ENCODE results near the gene SMYD2. TPM values are rescaled to one million over a fixed set of nuclear protein-coding genes. Genes with fewer than 3 reads are reported as not detected.

The SMYD2 gene
- total RNA-seq, 1 donor from 2014 or later, result 49.8 TPM

GRCh38 chr1:214303141-214303930 lies 22.4 kb downstream of the SMYD2 start:
- peak; percentile 69 for DNase-seq (ENCODE audit: low spot score)

GRCh38 chr1:214305164-214305751 lies 24.3 kb downstream of the SMYD2 start:
- no peak for DNase-seq (ENCODE audit: low spot score)

- DNase-seq (ENCODE audit: low spot score), result no peak
Observed at GRCh38 chr1:214306269-214306668, 25.3 kb downstream of the SMYD2 start.

GRCh38 chr1:214310010-214310409 lies 29.1 kb downstream of the SMYD2 start:
- DNase-seq (ENCODE audit: low spot score), result peak; percentile 70

- DNase-seq (ENCODE audit: low spot score), result no peak
Observed at GRCh38 chr1:214310777-214311690, 30.1 kb downstream of the SMYD2 start.

- no peak for DNase-seq (ENCODE audit: low spot score)
Observed at GRCh38 chr1:214312530-214313051, 31.6 kb downstream of the SMYD2 start.

GRCh38 chr1:214314178-214314843 lies 33.4 kb downstream of the SMYD2 start:
- no peak for DNase-seq (ENCODE audit: low spot score)

- DNase-seq (ENCODE audit: low spot score), result no peak
Observed at GRCh38 chr1:214316593-214316992, 35.6 kb downstream of the SMYD2 start.

GRCh38 chr1:214317300-214317699 lies 36.3 kb downstream of the SMYD2 start:
- DNase-seq (ENCODE audit: low spot score), result no peak

- DNase-seq (ENCODE audit: low spot score), result no peak
Observed at GRCh38 chr1:214317734-214318133, 36.8 kb downstream of the SMYD2 start.

- no peak for DNase-seq (ENCODE audit: low spot score)
Observed at GRCh38 chr1:214318356-214318755, 37.4 kb downstream of the SMYD2 start.

- DNase-seq (ENCODE audit: low spot score), result no peak
Observed at GRCh38 chr1:214318956-214319736, 38.2 kb downstream of the SMYD2 start.

GRCh38 chr1:214319938-214320337 lies 39.0 kb downstream of the SMYD2 start:
- DNase-seq (ENCODE audit: low spot score), result no peak

- DNase-seq (ENCODE audit: low spot score), result no peak
Observed at GRCh38 chr1:214321705-214322453, 40.9 kb downstream of the SMYD2 start.

GRCh38 chr1:214324896-214325800 lies 44.2 kb downstream of the SMYD2 start:
- peak; percentile 98 for DNase-seq (ENCODE audit: low spot score)

GRCh38 chr1:214326406-214326805 lies 45.4 kb downstream of the SMYD2 start:
- DNase-seq (ENCODE audit: low spot score), result no peak

- peak; percentile 46 for DNase-seq (ENCODE audit: low spot score)
Observed at GRCh38 chr1:214327514-214327913, 46.6 kb downstream of the SMYD2 start.

- DNase-seq (ENCODE audit: low spot score), result peak; percentile 88
Observed at GRCh38 chr1:214328770-214329469, 48.0 kb downstream of the SMYD2 start.
